Measurements from ENCODE around the gene SATB2.

- TF ChIP-seq POLR2A (IDR thresholded peaks at IDR 0.05) (no peak), CTCF (IDR thresholded peaks at IDR 0.05) (no peak), POLR2AphosphoS5 (IDR thresholded peaks at IDR 0.05) (no peak)
Measured at GRCh38 chr2:199499005-199499404, 41.3 kb upstream of the SATB2 start.

Data from breast epithelium (tissue), 3 donors.